HG02571 (cell line): ENCODE measurements around the gene AZIN2.

Experiments
- ATAC-seq: cut with Tn5 transposase; IDR thresholded peaks from one replicate; pipeline ENCODE4 v1.9.1; 2021; ENCODE audit warnings: mild to moderate bottlenecking, moderate library complexity; ENCODE audit not compliant: unreplicated experiment

AZIN2 gene

GRCh38 chr1:33149453-33150190, 68.7 kb downstream of the AZIN2 start:
- ATAC-seq, result no peak

DNA sequence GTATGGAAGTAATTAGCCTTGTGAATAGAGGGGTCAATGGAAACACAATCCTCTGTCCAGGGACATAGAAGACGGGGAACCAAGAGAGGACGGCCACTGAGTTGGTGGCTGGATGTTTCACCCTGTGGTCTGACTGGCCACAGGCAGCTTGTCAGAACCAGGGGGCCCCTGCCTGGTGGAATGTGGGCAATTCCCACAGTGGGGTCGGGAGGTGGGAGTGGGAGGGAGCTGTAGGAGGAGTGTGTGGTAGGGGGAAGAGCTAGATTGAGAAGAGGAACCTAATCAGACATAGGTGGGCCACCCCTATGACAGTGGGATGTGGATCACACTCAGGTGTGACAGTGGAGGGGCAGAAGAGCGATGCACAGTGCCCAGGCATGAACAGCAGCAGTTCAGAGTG, 69.6 kb downstream of the AZIN2 start:
- ATAC-seq, result no peak

- no peak for ATAC-seq
Observed at GRCh38 chr1:33151116-33151515, 70.2 kb downstream of the AZIN2 start.

GRCh38 chr1:33152685-33153432, 71.9 kb downstream of the AZIN2 start:
- ATAC-seq, result no peak

- no peak for ATAC-seq
Observed at GRCh38 chr1:33153650-33154049, 72.7 kb downstream of the AZIN2 start.

- no peak for ATAC-seq
Observed at GRCh38 chr1:33155877-33156538, 75.1 kb downstream of the AZIN2 start.

GRCh38 chr1:33157131-33157530, 76.2 kb downstream of the AZIN2 start:
- no peak for ATAC-seq

- ATAC-seq, result no peak
Observed at GRCh38 chr1:33158366-33158765, 77.4 kb downstream of the AZIN2 start.

DNA sequence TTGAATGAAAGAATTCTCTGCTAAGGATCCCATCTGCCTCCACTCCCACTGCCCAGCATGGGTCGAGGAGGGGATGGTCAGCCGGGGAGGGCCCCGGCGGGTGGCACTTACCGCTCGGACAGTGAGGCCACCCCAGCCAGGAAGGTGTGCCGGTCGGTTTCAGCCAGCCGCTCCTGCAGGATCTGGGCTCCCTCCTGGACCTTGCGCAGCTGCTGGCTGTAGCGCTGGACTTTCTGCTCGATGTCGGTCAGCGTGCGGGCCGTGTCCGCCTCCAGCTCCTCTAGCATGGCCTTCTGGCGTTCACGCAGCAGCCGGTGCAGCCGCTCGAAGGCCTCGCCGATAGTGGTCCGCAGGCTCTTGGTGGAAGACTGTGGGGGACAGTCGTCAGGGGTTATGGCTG, 78.6 kb downstream of the AZIN2 start:
- no peak for ATAC-seq

GRCh38 chr1:33161061-33161681, 80.2 kb downstream of the AZIN2 start:
- no peak for ATAC-seq

GRCh38 chr1:33162141-33162540, 81.2 kb downstream of the AZIN2 start:
- no peak for ATAC-seq

DNA sequence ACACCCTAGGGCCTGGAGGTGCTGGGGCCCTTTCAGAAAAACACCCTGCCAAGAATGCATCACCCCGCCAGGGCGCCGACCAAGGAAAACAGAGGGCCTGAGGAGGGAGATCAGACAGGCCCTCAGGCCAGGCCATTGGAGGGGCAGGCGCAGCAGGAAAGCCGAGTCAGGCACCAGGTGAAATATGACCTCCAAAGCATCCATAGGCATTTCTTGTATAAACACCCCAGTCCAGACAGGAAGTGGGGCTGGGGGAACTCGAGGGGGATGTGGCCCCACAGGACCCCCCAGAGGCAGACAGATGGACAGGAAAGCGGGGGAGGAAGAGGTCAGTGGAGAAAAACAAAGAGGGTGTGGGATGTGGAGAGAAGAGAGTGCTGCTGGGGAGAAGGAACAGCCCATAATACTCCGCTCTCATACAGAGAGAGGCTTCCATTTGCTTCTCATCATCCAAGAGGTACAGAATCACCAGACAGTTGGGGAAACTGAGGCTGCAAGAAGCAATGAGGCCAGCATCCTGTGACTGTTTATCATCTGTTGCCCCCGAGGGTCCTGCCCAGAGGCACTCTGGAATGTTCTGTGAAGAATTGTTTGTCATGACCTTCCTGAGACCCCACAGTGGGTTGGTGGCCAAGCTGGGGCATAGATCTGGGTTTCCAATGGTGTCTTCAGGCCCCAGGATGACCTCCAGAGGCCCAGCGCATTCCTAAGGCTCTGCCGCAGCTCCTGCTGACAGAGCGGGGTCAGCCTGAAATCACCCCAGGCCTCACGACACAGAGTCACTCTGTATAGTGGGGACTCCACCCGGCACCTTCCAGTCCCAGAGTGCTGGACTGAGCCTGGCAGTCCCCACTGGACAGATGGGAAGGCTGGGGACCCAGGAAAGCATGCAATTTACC, 82.9 kb downstream of the AZIN2 start:
- no peak for ATAC-seq

DNA sequence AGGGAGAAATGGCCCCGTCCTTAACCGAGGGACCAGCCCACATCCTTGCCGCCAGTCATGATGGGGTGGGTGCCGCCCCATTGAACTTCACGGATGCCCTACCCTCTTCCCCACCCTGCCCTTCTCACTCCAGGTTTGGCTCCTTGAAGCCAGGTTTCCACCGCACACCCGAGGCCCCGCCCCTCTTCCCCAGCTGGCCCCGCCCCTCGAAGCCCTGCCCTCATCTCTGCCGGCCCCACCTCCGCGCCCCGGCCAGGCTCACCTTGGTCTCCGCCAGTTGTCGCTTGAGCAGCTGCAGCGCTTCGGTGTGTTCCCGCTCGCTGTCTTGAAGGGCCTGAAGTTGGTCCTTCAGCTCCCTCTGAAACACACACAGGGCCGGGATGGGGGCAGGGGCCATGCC, 84.3 kb downstream of the AZIN2 start:
- no peak for ATAC-seq

- no peak for ATAC-seq
Observed at GRCh38 chr1:33165809-33166208, 84.9 kb downstream of the AZIN2 start.

- ATAC-seq, result no peak
Observed at GRCh38 chr1:33167650-33168447, 86.9 kb downstream of the AZIN2 start.

- ATAC-seq, result no peak
Observed at GRCh38 chr1:33168556-33169289, 87.8 kb downstream of the AZIN2 start.

DNA sequence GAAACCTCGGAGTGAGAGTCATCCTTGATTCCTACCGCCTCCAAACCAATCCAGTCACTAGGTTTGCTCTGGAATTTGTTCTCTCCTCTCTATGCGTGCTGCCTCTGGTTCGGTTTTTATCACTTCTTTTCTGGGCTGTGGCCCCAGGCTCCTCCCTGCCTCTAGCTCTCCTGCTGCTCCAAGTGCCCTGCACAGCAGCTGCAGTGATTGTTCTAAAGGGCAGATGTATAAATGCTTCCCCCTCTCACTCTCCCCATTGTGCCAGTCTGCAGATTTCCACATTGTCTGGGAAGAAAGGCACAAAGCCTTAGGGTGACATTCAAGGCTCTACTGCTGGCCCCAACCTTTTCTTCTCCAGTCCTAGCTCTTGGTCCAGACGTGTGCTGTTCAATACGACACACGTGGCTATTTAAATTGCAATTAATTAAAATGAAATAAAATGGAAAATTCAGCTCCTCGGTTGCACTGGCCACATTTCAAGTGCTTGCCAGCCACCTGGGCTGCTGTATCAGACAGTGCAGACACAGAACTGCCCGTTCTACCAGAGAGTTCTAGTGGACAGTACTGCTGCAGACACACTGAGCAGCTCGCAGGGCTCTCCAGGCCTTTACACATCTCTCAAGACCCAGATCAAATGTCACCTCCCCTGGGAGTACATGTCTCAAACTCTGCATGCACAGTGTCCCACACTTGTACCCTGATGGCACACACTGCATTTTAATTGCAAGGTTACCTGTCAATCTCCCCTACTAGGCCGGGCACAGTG, 88.5 kb downstream of the AZIN2 start:
- no peak for ATAC-seq
